ENCODE measurements around the gene UNC13A.

UNC13A gene

GRCh38 chr19:17671906-17672305, 16.2 kb downstream of the UNC13A start:
- no peaks in the 10 kb centered on the region for H3K9me3 ChIP-seq (replicated peaks in 1 of 11)
- no peak overlapping the region for H3K9ac ChIP-seq
- H3K27me3 ChIP-seq, result peaks cover 0 to 3% (median 0%) of the 10 kb centered on the region in 11 experiments; a peak in 4 of 22 replicates
- H3K4me3 ChIP-seq, result no peak overlapping the region
- TF ChIP-seq Cebpa-rat (IDR thresholded peaks at IDR 0.05), result no peak
- no peak overlapping the region for H3K27ac ChIP-seq
- H3K4me1 ChIP-seq, result peaks cover 0 to 10% (median 0%) of the 10 kb centered on the region in 10 experiments; a peak in 6 of 20 replicates
- no peaks in the 10 kb centered on the region; a peak in 1 of 22 replicates for H4K20me1 ChIP-seq
- H3K4me2 ChIP-seq, result no peak overlapping the region
- H3K36me3 ChIP-seq, result no peaks in the 10 kb centered on the region

- peaks cover 14 to 22% (median 15%) of the 10 kb centered on the region in 11 experiments for H3K9me3 ChIP-seq (replicated peaks in 1 of 11)
- no peaks in the 10 kb centered on the region; a peak in 1 of 22 replicates for H3K36me3 ChIP-seq
- no peak overlapping the region for H3K4me2 ChIP-seq
- no peak for TF ChIP-seq Cebpa-rat (IDR thresholded peaks at IDR 0.05)
- no peaks in the 10 kb centered on the region for H4K20me1 ChIP-seq
- H3K9ac ChIP-seq, result no peak overlapping the region
- H3K4me1 ChIP-seq, result peaks cover 0 to 6% (median 0%) of the 10 kb centered on the region in 10 experiments; a peak in 6 of 20 replicates
- no peaks in the 10 kb centered on the region for H3K27me3 ChIP-seq
- no peak overlapping the region for H3K27ac ChIP-seq
- H3K4me3 ChIP-seq, result no peak overlapping the region
Observed at GRCh38 chr19:17669419-17669818, 18.7 kb downstream of the UNC13A start.

GRCh38 chr19:17665058-17665457, 23.1 kb downstream of the UNC13A start:
- TF ChIP-seq Cebpa-rat (IDR thresholded peaks at IDR 0.05), result no peak
- Histone ChIP-seq H4K20me1 (no peaks in the 10 kb centered on the region), H3K9me3 (replicated peaks in 1 of 11) (peaks cover 26 to 39% (median 31%) of the 10 kb centered on the region in 11 experiments), H3K27ac (no peak overlapping the region), H3K9ac (no peak overlapping the region), H3K4me2 (no peak overlapping the region), H3K4me3 (no peak overlapping the region; a peak in 1 of 20 replicates), H3K27me3 (no peaks in the 10 kb centered on the region), H3K36me3 (no peaks in the 10 kb centered on the region; a peak in 1 of 22 replicates), H3K4me1 (no peaks in the 10 kb centered on the region)

GRCh38 chr19:17659996-17660395, 28.2 kb downstream of the UNC13A start:
- H3K9ac ChIP-seq, result no peak overlapping the region
- H3K27me3 ChIP-seq, result no peaks in the 10 kb centered on the region
- TF ChIP-seq Cebpa-rat (IDR thresholded peaks at IDR 0.05), result no peak
- H3K4me3 ChIP-seq, result no peak overlapping the region
- no peaks in the 10 kb centered on the region for H3K36me3 ChIP-seq
- H3K27ac ChIP-seq, result no peak overlapping the region
- H3K4me1 ChIP-seq, result peaks cover 0 to 8% (median 0%) of the 10 kb centered on the region in 10 experiments; a peak in 4 of 20 replicates
- no peak overlapping the region for H3K4me2 ChIP-seq
- peaks cover 18 to 27% (median 19%) of the 10 kb centered on the region in 11 experiments for H3K9me3 ChIP-seq (replicated peaks in 1 of 11)
- H4K20me1 ChIP-seq, result no peaks in the 10 kb centered on the region

GRCh38 chr19:17658666-17659065, 29.5 kb downstream of the UNC13A start:
- H3K4me2 ChIP-seq, result no peak overlapping the region

GRCh38 chr19:17658240-17658639, 29.9 kb downstream of the UNC13A start:
- H3K4me1 ChIP-seq, result peaks cover 0 to 10% (median 0%) of the 10 kb centered on the region in 10 experiments; a peak in 4 of 20 replicates
- H3K27ac ChIP-seq, result no peak overlapping the region
- no peak overlapping the region for H3K4me3 ChIP-seq
- H4K20me1 ChIP-seq, result no peaks in the 10 kb centered on the region
- H3K36me3 ChIP-seq, result no peaks in the 10 kb centered on the region
- no peak overlapping the region for H3K9ac ChIP-seq
- TF ChIP-seq Cebpa-rat (IDR thresholded peaks at IDR 0.05), result no peak
- no peaks in the 10 kb centered on the region for H3K27me3 ChIP-seq
- peaks cover under 1 to 23% (median 6%) of the 10 kb centered on the region in 11 experiments; a peak in 20 of 22 replicates for H3K9me3 ChIP-seq (replicated peaks in 1 of 11)
- no peak overlapping the region for H3K4me2 ChIP-seq

More at GRCh38 chr19:17658666-17659065, 29.5 kb downstream of the UNC13A start:
- H3K27ac ChIP-seq, result no peak overlapping the region
- no peaks in the 10 kb centered on the region for H3K27me3 ChIP-seq
- no peak for TF ChIP-seq Cebpa-rat (IDR thresholded peaks at IDR 0.05)
- no peak overlapping the region for H3K9ac ChIP-seq
- H3K4me1 ChIP-seq, result peaks cover 0 to 10% (median 0%) of the 10 kb centered on the region in 10 experiments; a peak in 4 of 20 replicates
- no peaks in the 10 kb centered on the region for H4K20me1 ChIP-seq
- H3K36me3 ChIP-seq, result no peaks in the 10 kb centered on the region
- H3K9me3 ChIP-seq (replicated peaks in 1 of 11), result peaks cover 5 to 27% (median 10%) of the 10 kb centered on the region in 11 experiments
- H3K4me3 ChIP-seq, result no peak overlapping the region

- no peaks in the 10 kb centered on the region for H3K36me3 ChIP-seq
- peaks cover 0 to 13% (median 0%) of the 10 kb centered on the region in 10 experiments; a peak in 5 of 20 replicates for H3K4me1 ChIP-seq
- H3K27ac ChIP-seq, result no peak overlapping the region
- H3K27me3 ChIP-seq, result no peaks in the 10 kb centered on the region
- peaks cover 0 to 17% (median 3%) of the 10 kb centered on the region in 11 experiments; a peak in 9 of 22 replicates for H3K9me3 ChIP-seq (replicated peaks in 1 of 11)
- no peak overlapping the region for H3K4me3 ChIP-seq
- H3K4me2 ChIP-seq, result no peak overlapping the region
- no peaks in the 10 kb centered on the region for H4K20me1 ChIP-seq
- no peak for TF ChIP-seq Cebpa-rat (IDR thresholded peaks at IDR 0.05)
- H3K9ac ChIP-seq, result no peak overlapping the region
Observed at GRCh38 chr19:17656970-17657369, 31.2 kb downstream of the UNC13A start.

GRCh38 chr19:17655751-17656472, 32.2 kb downstream of the UNC13A start:
- Histone ChIP-seq H4K20me1 (no peaks in the 10 kb centered on the region), H3K36me3 (no peaks in the 10 kb centered on the region), H3K9ac (no peak overlapping the region), H3K4me3 (no peak overlapping the region), H3K9me3 (replicated peaks in 1 of 11) (peaks cover 0 to 17% (median 3%) of the 10 kb centered on the region in 11 experiments; a peak in 9 of 22 replicates), H3K4me1 (peaks cover 0 to 18% (median 0%) of the 10 kb centered on the region in 10 experiments; a peak in 6 of 20 replicates), H3K27ac (no peak overlapping the region), H3K27me3 (no peaks in the 10 kb centered on the region), H3K4me2 (no peak overlapping the region)
- no peak for TF ChIP-seq Cebpa-rat (IDR thresholded peaks at IDR 0.05)

- Histone ChIP-seq H3K9ac (no peak overlapping the region), H3K4me2 (no peak overlapping the region), H3K4me1 (peaks cover 0 to 18% (median 0%) of the 10 kb centered on the region in 10 experiments; a peak in 6 of 20 replicates), H3K4me3 (no peak overlapping the region), H3K27ac (no peak overlapping the region; a peak in 1 of 22 replicates), H3K9me3 (replicated peaks in 1 of 11) (peaks cover 0 to 17% (median 3%) of the 10 kb centered on the region in 11 experiments; a peak in 9 of 22 replicates), H3K36me3 (no peaks in the 10 kb centered on the region), H3K27me3 (no peaks in the 10 kb centered on the region), H4K20me1 (no peaks in the 10 kb centered on the region)
- no peak for TF ChIP-seq Cebpa-rat (IDR thresholded peaks at IDR 0.05)
Observed at GRCh38 chr19:17654993-17655392, 33.2 kb downstream of the UNC13A start.

Data from BLaER1 treated with 17β-estradiol and CSF1 and Interleukin-3, amounts not matched to agents 10 nM and 100 nM (cell line).